ENCODE results near the gene PACS1.
"Not testable (repeated sequence)": the region's sequence is repeated elsewhere in the genome, so short reads cannot be mapped to it uniquely, and the experiment has no call there.

Gene PACS1

DNA sequence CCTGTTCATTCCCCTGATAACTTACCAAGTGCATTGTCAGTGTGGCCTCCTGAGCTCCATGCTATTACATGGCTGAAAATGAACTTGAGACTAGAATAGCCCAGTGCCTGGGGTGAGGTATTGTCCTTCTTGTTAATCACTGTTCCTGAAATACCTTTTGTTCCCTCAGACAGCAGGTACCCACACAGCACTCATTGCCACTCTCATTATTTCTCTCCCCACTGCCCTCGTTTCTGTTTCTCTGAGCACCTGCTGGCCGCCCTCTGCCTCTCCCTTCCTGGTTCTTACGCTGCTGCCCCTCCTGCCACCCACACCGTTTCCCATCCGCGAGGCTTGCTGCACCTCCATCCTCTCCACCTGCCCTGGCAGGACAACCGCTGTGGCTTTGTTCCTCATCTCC is 161.5 kb downstream of the PACS1 start:
- peak; percentile 33 for DNase-seq

DNA sequence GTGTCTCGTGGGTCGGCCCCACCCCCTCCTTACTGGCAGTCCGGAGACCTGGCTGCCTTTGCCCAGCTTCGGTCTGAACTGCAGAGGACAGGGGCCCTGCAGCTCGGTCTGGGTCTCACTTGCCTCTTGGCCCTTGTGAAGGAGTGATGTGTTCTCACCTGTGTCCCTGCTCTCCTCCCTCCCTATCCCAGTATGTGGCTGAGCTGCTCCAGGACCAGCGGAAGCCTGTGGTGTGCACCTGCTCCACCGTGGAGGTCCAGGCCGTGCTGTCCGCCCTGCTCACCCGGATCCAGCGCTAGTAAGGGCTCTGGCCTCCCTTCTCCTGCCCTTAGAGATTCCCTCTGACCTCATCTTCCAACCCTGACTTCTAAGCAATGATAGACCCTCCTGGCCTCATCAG is 162.7 kb downstream of the PACS1 start:
- no peak for DNase-seq

DNA sequence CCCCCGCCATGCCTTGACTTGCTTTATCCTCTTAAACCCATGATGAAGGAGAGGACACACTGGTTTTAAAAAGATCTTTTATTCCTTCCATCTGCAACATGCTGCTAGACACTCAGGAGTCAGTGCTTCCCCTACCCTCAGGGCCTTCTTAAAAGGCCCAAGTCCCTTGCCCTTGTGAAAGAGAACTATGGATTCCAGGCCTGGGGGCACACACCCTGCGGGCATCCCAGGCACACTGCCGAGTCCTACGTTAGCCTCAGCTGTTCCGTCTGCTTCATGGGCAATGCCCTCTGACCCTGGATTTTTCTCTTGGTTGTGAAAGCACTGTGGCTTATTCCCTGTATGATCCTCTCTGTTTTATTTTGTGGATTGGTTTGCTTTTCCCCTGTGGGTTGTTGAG is 163.2 kb downstream of the PACS1 start:
- DNase-seq = no peak

DNA sequence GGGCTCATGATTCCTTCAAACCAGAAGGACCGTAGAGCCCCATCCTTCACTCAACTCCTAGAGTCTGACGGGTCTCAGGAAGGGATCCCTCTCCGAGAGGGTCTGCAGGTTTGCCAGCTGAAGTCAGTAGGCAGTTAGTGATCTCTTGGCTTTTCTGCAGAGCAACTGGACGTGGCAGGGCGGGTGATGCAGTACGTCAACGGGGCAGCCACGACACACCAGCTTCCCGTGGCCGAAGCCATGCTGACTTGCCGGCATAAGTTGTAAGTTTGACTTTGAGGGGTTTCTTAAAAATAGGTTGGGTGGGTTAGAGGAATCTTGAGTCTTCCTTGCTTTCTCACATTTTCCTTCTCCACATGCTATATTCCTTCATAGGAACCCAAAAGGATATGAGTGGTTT is 165.1 kb downstream of the PACS1 start:
- no peak for DNase-seq

DNA sequence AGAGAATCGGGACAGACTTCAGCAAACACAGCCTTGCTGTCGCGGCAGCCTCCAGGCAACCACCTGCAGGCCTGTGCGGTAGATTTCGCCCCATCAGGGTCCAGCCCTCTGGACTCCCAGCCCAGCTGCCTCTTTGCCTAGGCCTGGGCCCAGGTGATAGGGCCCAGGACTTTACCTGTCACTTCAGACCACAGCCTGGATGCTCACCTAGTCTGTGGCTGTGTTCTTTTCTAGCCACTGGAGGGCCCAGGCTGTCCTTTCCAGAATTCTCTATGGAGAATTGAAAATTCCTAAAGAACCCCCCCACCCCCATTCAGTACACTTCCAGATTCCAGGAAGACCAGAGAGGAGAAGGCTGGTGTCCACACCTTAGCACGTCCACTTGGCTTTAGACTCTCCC is 167.8 kb downstream of the PACS1 start:
- DNase-seq = no peak

DNA sequence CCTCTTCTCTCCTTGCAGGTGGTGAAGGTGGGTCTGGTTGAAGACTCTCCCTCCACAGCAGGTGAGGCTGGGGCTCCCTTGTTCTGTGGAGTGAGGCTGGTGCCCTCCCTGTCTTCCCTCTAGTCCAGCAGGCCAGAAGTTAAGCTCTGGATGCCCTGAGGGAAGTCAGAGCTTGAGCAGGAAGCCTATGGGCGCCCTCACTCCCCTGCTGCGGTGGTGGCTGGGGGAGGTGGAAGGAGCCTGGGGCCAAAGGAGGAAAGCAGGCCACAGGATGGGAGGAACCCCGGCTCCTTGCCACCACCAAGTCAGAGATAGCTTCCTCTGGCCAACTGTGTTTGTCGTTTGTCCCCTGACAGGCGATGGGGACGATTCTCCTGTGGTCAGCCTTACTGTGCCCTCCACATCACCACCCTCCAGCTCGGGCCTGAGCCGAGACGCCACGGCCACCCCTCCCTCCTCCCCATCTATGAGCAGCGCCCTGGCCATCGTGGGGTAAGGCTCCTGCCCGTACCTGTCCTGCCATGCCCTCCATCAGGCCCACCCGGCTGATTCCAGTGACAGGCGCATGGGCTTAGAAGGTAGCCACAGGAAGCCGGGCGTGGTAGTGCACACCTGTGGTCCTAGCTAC is 168.8 kb downstream of the PACS1 start:
- no peak for DNase-seq

DNA sequence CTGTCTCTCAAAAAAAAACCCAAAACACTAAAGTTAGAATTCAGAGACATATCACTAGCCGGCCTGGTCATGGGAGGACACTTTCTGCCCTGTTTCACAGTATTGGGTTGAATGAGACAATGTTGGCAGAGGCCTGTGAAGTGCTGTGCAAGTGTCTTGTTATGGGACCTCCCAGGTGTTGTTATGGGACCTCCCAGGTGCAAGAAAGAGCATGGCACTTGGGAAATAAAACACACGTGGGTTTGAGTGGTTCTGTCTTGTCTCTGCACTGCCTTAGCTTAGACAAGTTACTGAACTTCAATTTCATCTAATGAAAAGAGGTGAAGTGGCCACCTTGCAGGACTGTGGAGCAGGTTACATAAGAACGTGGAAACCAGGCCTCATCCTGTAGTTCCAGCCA is 169.4 kb downstream of the PACS1 start:
- no peak for DNase-seq

DNA sequence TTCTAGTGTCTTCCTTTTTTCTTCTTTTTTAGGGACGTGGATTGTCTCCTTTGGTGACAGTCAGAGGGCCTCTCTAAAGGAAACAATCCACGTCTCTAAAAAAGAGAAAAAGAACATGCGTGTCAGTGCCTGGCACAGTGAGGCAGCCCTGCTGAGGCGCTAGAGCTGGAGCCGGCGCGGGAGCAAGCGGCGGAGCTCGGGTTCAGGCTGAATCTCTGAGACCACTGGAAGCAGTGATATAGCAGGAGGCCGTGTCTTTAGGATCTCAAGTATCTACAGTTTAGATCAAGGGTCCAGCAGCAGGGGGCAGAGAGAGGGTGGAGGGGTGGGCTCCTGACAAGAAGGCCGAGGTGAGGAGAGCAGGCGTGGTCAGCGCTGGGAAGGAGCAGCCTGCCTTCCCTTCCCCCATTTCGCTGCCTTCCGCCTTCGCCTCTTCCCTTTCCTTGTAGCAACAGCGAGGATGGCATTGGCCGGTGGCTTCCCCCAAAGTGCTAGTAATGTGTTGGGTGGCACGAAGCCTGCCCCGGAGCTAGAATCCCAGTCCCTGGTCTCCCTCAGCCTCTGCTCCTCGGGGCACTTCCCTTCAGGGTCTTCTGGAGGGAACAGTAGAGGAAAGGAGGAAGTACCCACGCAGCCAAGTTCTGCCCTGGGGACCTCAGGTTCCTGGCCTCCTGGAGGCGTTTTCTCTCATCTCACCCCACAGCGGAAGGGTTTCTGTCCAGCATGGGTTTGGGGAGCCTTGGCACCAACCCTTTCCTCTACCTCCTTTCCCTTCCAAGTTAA is 170.1 kb downstream of the PACS1 start:
- DNase-seq = no peak

DNA sequence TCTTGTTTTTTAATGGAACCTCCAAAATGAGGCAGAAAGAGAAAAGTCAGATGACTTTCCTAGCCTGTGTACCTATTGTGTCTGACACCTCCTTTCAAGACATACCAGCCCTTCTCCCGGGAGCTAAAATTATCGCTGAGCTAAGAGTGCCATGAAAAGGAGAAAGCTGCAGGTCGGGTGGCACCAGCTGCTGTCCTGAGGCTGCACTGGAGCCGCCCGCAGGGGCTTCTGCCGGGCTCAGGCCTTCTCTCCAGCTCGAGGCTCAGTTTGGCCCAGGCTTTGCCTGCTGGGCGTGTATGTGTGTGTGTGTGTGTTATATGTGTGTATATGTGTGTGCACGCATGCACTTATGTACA is 170.7 kb downstream of the PACS1 start:
- DNase-seq = no peak

DNA sequence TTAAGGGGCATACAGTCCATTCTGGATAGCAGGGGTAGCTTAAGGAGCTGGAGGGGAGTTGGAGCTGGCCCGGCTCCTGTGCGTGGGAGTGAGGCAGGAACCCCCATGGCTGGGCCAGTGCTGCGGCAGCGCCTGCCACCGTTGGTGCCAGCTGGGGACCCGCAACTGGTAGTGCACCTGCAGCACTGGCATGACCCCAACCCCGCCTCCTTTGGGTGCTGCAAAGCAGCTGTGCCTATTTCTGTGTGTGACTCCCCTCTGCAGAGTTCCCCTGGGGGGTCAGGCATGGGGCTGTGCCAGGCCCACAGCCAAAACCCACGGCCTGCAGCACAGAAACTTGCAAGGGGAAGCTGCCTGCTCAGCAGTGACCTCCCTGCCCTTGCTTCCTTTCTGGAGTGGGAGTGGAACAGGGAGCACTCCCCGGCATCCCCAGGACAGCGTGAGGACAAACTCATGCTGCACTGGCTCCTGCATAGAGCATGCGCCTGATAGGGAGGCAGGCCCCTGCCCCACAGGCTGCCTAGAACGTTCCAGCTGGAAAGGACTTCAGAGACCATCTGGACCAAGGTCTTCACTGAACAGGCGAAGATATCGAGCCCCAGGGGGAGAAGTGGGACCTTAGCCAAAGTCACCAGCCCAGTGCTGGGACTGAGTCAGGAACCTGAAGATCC is 172.2 kb downstream of the PACS1 start:
- no peak for DNase-seq

DNA sequence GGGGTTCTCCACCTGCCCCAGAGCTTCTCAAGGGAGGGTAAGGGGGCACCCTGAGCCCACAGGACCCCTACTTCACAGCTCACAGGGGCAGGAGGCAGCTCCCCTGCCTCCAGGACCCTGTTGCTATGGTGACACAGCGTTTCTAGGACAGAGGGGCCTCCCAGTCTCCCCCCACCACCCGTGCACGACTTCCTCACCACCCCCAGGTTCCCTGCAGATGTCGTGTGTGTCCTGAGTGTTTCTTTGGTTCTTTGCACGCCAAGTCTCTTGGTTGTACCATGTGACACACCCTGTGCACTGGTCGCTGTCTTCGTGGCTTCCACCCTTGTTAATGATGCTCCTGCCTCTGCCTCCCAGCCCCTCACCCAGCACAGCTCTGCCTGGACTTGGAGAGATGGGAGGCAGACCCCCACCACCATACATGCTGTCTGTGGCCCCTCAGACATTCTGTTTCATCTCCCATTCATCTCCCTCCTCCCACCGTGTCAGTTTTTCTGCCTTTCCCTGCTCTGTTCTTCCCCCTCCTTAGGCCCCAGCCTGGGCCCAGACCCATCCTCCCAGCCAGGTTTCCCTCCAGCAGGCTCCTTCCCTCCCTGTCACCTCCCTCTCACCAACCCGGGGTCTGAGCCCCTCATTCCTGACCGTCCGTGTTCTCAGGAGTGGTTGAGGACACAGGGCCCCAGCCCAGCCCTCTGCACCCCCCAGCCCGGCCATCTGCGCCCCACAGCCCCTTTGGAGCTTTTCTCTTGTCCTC is 173.9 kb downstream of the PACS1 start:
- no peak for DNase-seq

DNA sequence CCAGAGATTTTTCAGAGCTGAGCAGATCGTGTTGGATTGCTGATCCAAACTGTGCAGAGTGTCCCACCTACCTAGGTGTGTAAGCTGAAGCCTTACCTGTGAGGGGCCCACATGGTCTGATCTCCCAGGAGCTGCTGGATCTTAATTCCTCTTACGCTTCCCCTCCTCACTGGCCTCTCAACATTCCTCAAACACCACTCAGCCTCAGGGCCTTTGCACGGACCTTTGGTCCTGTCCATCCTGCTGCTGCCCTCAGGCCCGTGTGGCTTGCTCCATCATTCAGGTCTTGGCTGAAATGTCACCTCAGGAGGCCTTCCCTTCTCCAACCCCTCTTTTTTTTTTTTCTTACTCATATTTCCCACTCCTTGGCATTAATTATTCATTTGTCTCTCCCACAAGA is 177.2 kb downstream of the PACS1 start:
- DNase-seq = no peak

DNA sequence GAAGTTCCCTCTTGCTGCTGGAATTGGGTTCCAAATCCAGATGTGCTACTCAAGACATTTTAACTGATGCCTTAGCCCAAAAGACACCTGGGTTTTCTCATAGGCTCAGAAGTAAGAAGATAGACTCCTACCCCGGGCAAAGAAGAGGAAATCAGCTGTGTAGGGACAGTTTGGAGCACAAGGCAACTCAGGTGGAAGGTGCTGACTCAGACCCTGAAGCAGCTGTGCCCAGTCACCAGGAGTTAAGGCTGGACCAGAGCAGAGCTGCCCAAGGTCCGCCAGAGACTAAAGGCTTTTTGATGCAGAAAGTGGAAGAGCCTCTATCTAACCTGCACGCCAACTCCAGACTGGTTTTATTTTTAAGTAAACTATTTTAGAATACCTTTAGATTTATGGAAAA is 177.7 kb downstream of the PACS1 start:
- DNase-seq = no peak

DNA sequence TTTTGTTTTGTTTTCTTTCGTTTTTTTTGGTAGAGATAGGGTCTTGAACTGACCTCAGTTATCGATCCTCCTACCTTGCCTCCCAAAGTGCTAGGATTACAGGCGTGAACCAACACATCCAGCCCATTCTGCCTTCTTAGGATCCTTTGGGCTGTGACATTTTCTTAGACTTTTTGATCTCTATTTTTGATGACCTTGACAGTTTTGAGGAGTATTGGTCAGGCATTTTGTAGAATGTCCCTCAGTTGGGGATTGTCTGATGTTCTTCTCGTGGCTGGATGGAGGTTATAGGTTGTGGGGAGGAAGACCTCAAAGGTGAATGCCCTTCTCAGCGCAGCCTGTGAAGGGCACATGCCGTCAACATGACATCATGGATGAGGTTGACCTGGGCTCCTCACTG is 178.8 kb downstream of the PACS1 start:
- no peak for DNase-seq

DNA sequence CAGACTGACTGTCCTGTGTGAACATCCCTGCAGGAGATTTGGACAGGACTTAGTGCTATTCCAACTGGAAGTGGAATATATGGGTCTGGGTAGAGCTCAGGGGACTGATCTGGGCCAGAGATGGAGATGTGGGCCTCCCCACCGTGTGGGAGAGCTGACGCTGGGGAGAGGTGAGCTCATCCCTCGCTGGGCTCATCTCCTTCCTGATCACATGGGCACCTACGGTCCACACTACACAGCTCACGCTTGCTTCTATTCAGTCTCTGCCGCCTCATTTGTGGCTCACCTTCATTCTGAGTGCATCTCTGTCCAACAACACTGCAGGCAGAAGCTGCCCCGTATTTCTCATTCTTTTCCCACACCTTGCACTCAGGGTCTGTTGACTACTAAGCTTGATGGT is 181.7 kb downstream of the PACS1 start:
- no peak for DNase-seq

DNA sequence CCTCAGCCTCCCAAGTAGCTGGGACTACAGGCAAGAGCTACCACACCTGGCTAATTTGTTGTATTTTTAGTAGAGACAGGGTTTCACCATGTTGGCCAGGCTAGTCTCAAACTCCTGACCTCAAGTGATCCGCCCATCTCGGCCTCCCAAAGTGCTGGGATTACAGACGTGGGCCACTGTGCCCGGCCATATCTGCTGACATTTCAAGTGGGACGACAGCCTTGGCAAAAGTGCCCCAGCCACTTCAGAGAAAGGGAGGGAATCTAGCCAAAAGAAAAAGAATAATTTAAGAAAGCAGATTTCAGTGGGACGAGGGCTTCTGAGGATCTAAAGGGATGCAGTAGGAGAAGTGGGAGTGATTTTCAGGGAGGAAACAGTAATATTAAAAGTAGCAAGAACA is 183.0 kb downstream of the PACS1 start:
- not testable (repeated sequence) for DNase-seq

DNA sequence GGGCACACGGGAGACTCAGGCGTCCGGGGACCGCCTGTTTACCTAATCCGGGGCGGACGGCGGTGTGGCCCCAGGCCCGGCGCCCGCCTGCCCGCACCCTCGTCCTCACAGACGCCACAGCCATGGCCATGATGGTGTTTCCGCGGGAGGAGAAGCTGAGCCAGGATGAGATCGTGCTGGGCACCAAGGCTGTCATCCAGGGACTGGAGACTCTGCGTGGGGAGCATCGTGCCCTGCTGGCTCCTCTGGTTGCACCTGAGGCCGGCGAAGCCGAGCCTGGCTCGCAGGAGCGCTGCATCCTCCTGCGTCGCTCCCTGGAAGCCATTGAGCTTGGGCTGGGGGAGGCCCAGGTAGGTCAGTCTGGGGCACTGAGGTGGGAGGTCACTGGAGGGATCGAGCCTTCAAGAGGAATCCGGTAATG is 188.4 kb downstream of the PACS1 start:
- no peak for DNase-seq

DNA sequence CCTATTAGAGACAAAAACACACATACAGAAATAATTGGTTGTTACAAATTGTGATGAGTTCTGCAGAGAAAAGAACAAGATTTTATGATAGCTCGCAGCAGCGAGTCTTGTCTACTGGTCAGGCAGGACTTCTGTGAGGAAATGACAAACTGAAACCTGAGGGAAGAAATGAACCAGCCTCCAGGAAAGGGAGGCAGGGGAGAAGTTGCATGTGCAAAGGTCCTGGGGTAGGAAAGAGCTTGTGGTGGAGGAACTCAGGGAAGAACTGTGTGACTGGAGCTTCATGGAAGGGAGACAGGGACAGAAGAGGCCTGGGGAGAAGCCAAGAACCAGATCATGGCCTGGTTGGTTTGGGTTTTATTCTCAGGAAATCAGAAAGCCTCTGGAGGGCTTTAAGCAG is 189.2 kb downstream of the PACS1 start:
- no peak for DNase-seq

DNA sequence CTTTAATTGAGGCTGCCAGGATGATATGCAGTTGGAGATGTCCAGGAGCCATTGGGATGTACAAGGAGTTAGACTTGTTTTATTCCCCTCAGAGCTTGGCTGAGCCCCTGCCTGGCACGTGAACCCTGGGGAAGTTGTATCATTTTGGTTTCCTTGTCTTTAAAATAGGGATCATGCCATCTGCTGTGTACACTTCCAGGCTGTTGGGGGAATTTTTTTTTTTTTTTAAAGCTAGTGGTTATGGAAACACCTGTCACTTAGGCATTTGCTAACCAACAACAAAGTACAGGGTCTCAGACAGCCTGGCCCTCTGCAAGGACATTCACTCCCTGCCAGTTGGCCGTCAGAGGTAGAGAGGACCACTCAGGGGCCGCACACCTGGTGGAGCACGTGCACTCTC is 189.9 kb downstream of the PACS1 start:
- no peak for DNase-seq

DNA sequence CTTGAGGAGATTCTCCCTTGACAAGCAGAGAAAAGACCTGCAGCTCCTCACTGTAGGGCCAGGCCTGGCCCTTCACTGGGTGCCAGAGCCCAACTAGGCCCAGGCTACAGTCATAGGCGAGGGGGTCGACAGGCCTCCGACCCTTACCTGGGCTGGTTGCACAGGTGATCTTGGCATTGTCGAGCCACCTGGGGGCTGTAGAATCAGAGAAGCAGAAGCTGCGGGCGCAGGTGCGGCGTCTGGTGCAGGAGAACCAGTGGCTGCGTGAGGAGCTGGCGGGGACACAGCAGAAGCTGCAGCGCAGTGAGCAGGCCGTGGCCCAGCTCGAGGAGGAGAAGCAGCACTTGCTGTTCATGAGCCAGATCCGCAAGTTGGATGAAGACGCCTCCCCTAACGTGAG is 191.5 kb downstream of the PACS1 start:
- DNase-seq = no peak

DNA sequence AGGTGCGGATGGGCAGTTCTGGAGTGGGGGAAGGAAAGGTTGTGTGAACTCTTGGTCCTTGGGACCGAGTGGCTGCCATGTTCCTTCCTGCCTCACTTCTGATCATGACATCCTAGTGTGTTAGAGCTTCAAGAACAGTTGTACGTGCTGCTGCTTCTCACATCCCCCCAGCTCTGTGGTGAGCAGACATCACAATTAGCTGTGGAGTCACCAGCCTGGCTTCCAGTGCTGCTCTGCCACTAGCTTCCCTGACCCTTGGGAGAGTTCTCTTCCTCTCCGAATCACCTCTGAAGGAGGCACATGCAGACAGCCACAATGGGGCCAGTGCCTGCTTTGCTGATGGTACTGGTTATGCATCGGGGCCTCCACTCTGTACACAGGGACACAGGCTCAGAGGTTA is 192.1 kb downstream of the PACS1 start:
- no peak for DNase-seq

DNA sequence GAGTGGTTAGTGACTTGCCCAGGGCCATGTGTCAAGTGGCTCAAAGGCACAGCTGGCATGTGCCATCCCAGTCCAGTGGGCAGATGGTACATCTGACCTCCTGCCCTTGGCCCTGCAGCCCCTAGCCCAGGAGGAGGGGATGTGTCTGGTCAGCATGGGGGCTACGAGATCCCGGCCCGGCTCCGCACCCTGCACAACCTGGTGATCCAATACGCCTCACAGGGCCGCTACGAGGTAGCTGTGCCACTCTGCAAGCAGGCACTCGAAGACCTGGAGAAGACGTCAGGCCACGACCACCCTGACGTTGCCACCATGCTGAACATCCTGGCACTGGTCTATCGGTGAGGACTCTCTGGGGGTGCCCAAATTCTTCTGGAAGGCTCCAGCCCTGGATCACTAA is 192.6 kb downstream of the PACS1 start:
- DNase-seq = no peak

DNA sequence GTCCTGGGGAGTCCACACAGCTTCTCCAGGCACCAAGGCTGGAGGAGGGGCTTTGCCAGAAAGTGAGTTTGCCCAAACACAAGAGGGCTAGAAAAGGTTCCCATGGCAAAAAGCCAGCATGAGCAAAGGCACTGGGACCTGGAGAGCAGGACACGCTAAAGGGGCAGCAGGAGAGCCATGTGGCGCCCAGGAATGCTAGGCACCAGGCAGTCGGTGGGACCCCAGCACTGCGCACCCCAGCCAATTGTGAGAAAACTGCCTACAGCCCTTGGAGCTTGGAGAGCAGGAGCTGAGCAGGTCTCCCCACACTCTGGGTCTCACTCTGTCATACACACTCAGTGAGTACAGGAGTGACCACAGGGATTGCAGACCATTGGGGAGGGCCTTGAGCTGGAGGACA is 193.2 kb downstream of the PACS1 start:
- DNase-seq = no peak

DNA sequence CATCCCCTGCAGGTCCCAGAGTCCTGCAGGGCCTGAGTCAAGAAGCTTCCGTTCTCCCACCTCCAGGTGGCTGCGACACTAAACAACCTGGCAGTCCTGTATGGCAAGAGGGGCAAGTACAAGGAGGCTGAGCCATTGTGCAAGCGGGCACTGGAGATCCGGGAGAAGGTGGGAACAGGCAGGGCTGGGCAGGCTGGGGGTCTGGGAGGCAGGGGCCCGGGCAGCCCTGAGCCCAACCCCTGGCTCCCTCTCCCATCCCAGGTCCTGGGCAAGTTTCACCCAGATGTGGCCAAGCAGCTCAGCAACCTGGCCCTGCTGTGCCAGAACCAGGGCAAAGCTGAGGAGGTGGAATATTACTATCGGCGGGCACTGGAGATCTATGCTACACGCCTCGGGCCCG is 193.7 kb downstream of the PACS1 start:
- DNase-seq = no peak
